ENCODE measurements around the gene UQCR10.

The UQCR10 gene

GRCh38 chr22:29798801-29799200 is 31.6 kb downstream of the UQCR10 start:
- no peak for DNase-seq (ENCODE audit: low read depth)

GRCh38 chr22:29799217-29799680 is 32.1 kb downstream of the UQCR10 start:
- no peak for DNase-seq (ENCODE audit: low read depth)

- DNase-seq (ENCODE audit: low read depth): no peak
Measured at GRCh38 chr22:29801153-29801552, 34.0 kb downstream of the UQCR10 start.

- no peak for DNase-seq (ENCODE audit: low read depth)
Measured at GRCh38 chr22:29801796-29802195, 34.6 kb downstream of the UQCR10 start.

- no peak for DNase-seq (ENCODE audit: low read depth)
Measured at GRCh38 chr22:29803190-29803589, 36.0 kb downstream of the UQCR10 start.

- DNase-seq (ENCODE audit: low read depth): no peak
Measured at GRCh38 chr22:29804985-29805384, 37.8 kb downstream of the UQCR10 start.

GRCh38 chr22:29806196-29806595 is 39.0 kb downstream of the UQCR10 start:
- no peak for DNase-seq (ENCODE audit: low read depth)

- no peak for DNase-seq (ENCODE audit: low read depth)
Measured at GRCh38 chr22:29810216-29810615, 43.0 kb downstream of the UQCR10 start.

- no peak for DNase-seq (ENCODE audit: low read depth)
Measured at GRCh38 chr22:29811377-29811776, 44.2 kb downstream of the UQCR10 start.

GRCh38 chr22:29813126-29813525 is 46.0 kb downstream of the UQCR10 start:
- DNase-seq (ENCODE audit: low read depth): no peak

- no peak for DNase-seq (ENCODE audit: low read depth)
Measured at GRCh38 chr22:29813563-29813962, 46.4 kb downstream of the UQCR10 start.

GRCh38 chr22:29814003-29814402 is 46.8 kb downstream of the UQCR10 start:
- no peak for DNase-seq (ENCODE audit: low read depth)

GRCh38 chr22:29815580-29815979 is 48.4 kb downstream of the UQCR10 start:
- DNase-seq (ENCODE audit: low read depth): no peak

GRCh38 chr22:29816128-29816527 is 49.0 kb downstream of the UQCR10 start:
- no peak for DNase-seq (ENCODE audit: low read depth)

- no peak for DNase-seq (ENCODE audit: low read depth)
Measured at GRCh38 chr22:29816539-29816938, 49.4 kb downstream of the UQCR10 start.

GRCh38 chr22:29816980-29817379 is 49.8 kb downstream of the UQCR10 start:
- no peak for DNase-seq (ENCODE audit: low read depth)

- DNase-seq (ENCODE audit: low read depth): no peak
Measured at GRCh38 chr22:29817724-29818123, 50.6 kb downstream of the UQCR10 start.

- no peak for DNase-seq (ENCODE audit: low read depth)
Measured at GRCh38 chr22:29819501-29819900, 52.3 kb downstream of the UQCR10 start.
